ENCODE data around the gene HES6.

HES6 gene

GRCh38 chr2:238271061-238271554, 31.3 kb upstream of the HES6 start:
- H3K27ac ChIP-seq, result no peak overlapping the region
- TF ChIP-seq CTCF (IDR thresholded peaks at IDR 0.05), result no peak
- TF ChIP-seq ZFX (IDR thresholded peaks at IDR 0.05; ENCODE audit: borderline replicate concordance), result no peak

DNA sequence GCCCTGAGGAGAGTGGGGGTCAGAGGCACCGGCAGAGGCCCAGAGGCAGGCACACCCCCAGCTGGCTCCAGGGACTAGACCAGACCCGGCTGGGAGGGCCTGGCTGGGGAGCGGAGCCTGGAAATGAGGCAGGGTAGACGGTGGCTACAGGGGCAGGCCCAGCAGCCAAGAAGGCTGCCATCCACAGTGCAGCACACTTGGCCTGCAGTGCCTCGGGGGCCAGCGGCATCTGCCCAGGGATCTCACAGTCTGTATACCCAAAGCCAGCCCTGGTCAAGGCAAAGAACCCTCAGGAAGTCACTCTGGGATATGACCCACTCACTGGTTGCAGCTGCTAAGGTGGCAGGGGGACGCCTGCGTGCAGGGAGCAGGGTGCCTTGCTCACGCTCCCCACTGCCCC, 30.8 kb upstream of the HES6 start:
- H3K27ac ChIP-seq, result no peak overlapping the region
- no peak for TF ChIP-seq ZFX (IDR thresholded peaks at IDR 0.05; ENCODE audit: borderline replicate concordance)
- TF ChIP-seq CTCF (IDR thresholded peaks at IDR 0.05), result no peak

DNA sequence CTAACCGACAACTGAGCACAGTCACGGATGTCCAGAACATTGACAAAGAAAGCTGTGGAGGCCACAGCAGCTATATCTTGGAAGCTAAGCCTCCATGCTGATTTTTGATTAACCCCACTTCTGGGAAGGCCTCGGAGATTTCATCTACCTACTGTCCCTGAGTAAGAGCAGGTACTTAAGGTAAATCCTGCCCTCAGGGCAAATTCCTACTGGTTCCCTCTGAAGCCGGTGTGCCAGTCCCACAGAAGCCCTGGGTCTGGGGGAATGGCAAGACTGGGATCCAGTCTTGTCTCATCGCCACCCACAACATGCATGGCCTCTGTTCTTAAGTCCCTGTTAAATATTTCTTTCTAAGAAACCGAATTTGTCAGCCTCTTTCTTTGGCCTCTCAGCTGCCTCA, 29.9 kb upstream of the HES6 start:
- TF ChIP-seq CTCF (IDR thresholded peaks at IDR 0.05) (no peak), ZFX (IDR thresholded peaks at IDR 0.05; ENCODE audit: borderline replicate concordance) (no peak)
- no peak overlapping the region for H3K27ac ChIP-seq

DNA sequence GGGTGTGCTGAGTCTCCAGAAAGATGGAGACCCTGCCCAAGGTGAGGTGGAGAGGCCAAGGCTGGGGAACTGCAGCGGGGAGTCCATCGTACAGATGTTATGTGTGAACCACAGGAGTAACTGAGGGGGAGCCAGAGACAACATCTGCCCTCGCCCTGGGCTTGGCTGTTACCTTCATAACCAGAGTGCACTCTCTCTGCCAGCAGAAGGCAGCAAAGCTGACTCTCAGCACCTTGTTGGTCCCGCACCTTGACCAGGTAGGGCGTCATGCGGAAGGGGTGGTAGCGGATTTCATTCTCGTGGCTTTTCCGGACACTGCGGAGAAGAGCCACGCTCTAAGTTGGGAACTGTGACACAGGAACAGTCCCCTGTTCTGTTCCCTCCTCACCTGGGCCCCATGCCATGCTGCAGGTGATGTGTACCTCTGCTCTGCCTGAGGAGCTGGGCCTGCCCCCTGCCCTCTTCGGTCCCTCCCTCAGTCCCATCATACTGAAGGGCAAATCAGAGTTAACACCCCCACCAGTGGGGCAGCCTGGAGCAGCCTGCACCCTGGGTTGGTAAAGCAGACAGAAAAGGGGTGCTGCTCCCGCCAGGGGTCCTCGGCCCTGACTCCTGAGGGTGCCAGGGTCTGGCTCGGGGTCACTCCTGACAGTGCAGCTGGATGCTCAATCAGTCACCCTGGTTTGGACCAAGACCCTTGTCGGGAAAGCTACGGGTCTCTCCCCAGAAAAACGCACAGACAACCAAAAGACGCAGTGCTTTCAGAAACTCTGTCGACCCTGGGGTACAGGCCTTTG, 28.2 kb upstream of the HES6 start:
- TF ChIP-seq CTCF (IDR thresholded peaks at IDR 0.05) (no peak), ZFX (IDR thresholded peaks at IDR 0.05; ENCODE audit: borderline replicate concordance) (no peak)
- no peak overlapping the region for H3K27ac ChIP-seq

DNA sequence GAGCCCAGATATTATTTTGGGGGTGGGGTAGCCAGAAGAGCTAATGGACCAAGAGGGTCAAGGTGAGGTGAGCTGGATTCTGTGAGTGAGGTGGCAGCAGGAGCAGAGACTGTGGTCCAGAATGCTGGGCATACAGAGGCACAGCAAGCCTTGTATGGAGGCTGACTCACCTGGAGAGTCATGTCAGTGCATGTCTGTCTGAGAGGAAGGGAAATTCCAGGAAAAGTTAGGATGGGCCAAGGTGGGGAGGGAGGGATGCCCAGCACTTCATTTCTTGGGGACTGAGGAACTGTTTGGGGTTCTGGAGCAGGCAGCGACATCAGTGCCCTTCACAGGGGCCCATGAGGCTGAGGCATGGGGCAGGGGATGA, 27.5 kb upstream of the HES6 start:
- TF ChIP-seq CTCF (IDR thresholded peaks at IDR 0.05) (no peak), ZFX (IDR thresholded peaks at IDR 0.05; ENCODE audit: borderline replicate concordance) (no peak)
- no peak overlapping the region for H3K27ac ChIP-seq

DNA sequence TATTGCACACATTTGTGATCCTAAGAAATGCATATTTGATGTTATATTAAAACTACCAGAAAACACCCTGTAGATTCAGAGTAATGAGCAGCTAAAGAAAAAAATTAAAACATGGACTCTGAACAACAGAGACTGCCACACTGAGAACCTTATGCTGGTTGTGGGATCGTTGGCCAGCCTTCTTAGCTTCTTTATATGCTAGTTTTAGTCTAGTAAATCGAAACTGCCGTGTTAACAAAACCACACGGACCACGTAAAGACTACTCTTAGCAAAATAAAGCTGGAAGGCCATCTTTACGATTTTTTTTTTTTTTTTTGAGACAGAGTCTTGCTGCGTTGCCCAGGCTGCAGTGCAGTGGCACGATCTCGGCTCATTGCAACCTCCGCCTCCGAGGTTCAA, 25.8 kb upstream of the HES6 start:
- no peak overlapping the region for H3K27ac ChIP-seq
- no peak for TF ChIP-seq ZFX (IDR thresholded peaks at IDR 0.05; ENCODE audit: borderline replicate concordance)
- no peak for TF ChIP-seq CTCF (IDR thresholded peaks at IDR 0.05)

DNA sequence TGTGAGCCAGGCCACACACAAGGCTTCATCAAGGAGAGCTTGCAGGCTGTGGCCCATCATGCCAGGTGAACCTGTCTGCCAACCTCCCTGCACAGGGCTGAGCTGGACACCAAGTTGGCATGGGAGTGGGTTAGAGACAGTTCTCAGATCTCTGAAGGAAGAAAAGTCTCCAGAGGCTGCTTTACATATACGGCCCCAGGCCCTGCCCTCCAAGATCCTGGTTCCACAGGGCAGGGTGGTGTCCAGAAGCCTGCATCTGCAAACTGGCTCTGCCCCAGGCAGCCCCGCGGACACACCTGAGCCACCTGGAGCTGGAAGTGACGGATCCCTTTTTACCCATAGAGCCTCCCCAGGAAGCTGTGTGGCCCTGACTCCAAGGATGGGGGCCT, 24.2 kb upstream of the HES6 start:
- peak overlapping the region; percentile 57 for H3K27ac ChIP-seq
- TF ChIP-seq ZFX (IDR thresholded peaks at IDR 0.05; ENCODE audit: borderline replicate concordance) (no peak), CTCF (IDR thresholded peaks at IDR 0.05) (no peak)

All from 22Rv1 (cell line).